Vagina (tissue), 2 donors: ENCODE results near the gene IKZF3. TPM values are rescaled to one million over a fixed set of nuclear protein-coding genes. Genes with fewer than 3 reads are reported as not detected.
A peak's percentile ranks its signal among the peaks of the same experiment; 100 is the strongest.

ENCODE experiments used
- DNase-seq, 2 donors: peaks; one replicate each; pipeline ENCODE4 v3.0.0-alpha.2; 2017; ENCODE audit errors: extremely low spot score in 2 of 2
- H3K27ac ChIP-seq: fragments of 200-600 bp; sonication (generic); one replicate; pipeline ENCODE4 v1.5.1; 2019
- H3K27me3 ChIP-seq: fragments of 200-600 bp; sonication (generic); one replicate; pipeline ENCODE4 v1.5.1; 2019
- H3K36me3 ChIP-seq, 2 donors: fragments of 200-600 bp; sonication (generic); one replicate each; pipeline ENCODE4 v1.5.1; 2017 to 2019
- H3K4me1 ChIP-seq: fragments of 200-600 bp; sonication (generic); one replicate; pipeline ENCODE4 v1.5.1; 2019
- H3K4me3 ChIP-seq, 2 donors: fragments of 200-600 bp; sonication (generic); 1 replicate in 1 of 2; 2 replicates in 1 of 2; pipeline ENCODE4 v1.5.1; 2016 to 2019
- H3K9me3 ChIP-seq: fragments of 200-600 bp; sonication (generic); one replicate; pipeline ENCODE4 v1.5.1; 2019
- POLR2A ChIP-seq, 2 donors: fragments of 450-650 bp; IDR thresholded peaks; one replicate each; pipeline ENCODE4 v1.6.1; 2017; ENCODE audit warnings: antibody characterized with exemption in 2 of 2, mild to moderate bottlenecking in 2 of 2, moderate library complexity in 2 of 2
- POLR2AphosphoS5 ChIP-seq, 2 donors: sonication (generic); formaldehyde crosslinking; IDR thresholded peaks; one replicate each; pipeline ENCODE4 v1.9.0; 2017; ENCODE audit warnings: antibody characterized with exemption in 2 of 2, mild to moderate bottlenecking in 2 of 2, low read depth in 1 of 2; ENCODE audit not compliant: insufficient read depth in 1 of 2
- intact Hi-C: fragments of 100-400 bp; cut with DNase I; formaldehyde crosslinking; loops from one replicate; pipeline ENCODE4 v1.15.1; 2023
- total RNA-seq: library from RNA; depleted of rRNA; stranded (reverse); fragments of >200 nt; gene quantifications from one replicate; pipeline ENCODE4 v1.2.3, GENCODE V29; 2016
- TF ChIP-seq, protein P1 (sequence below), 3 experiments: fragments of 450-650 bp in 2 of 3; fragments of 200-600 bp in 1 of 3; sonication (generic) in 1 of 3; IDR thresholded peaks; one replicate each; pipeline ENCODE4 v1.5.1; 2017 to 2019; ENCODE audit warnings: antibody characterized with exemption in 3 of 3, mild to moderate bottlenecking in 2 of 3, moderate library complexity in 2 of 3

IKZF3 gene
- total RNA-seq, 1 donor from 2014 or later, result 5.9 TPM

DNA sequence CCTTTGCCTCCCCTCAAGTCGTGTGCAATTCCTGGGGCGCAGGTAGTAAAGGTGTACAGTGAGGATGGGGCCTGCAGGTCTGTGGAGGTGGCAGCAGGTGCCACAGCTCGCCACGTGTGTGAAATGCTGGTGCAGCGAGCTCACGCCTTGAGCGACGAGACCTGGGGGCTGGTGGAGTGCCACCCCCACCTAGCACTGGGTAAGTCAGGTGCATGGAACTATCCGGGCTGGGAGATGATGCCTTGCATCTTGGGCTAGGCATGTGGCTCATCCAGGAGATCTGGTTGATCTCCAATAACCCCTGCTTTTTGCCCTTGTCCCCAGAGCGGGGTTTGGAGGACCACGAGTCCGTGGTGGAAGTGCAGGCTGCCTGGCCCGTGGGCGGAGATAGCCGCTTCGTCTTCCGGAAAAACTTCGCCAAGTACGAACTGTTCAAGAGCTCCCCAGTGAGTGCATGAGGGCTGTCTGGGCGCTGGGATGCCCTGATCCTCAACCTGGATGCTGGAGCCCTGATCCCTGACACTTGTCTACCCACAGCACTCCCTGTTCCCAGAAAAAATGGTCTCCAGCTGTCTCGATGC is 121.2 kb downstream of the IKZF3 start:
- TF ChIP-seq POLR2A (IDR thresholded peaks at IDR 0.05) (no peak), POLR2AphosphoS5 (IDR thresholded peaks at IDR 0.05; ENCODE audit: insufficient read depth in 1 of 2, low read depth in 1 of 2) (no peak)
- TF ChIP-seq, protein P1, sequence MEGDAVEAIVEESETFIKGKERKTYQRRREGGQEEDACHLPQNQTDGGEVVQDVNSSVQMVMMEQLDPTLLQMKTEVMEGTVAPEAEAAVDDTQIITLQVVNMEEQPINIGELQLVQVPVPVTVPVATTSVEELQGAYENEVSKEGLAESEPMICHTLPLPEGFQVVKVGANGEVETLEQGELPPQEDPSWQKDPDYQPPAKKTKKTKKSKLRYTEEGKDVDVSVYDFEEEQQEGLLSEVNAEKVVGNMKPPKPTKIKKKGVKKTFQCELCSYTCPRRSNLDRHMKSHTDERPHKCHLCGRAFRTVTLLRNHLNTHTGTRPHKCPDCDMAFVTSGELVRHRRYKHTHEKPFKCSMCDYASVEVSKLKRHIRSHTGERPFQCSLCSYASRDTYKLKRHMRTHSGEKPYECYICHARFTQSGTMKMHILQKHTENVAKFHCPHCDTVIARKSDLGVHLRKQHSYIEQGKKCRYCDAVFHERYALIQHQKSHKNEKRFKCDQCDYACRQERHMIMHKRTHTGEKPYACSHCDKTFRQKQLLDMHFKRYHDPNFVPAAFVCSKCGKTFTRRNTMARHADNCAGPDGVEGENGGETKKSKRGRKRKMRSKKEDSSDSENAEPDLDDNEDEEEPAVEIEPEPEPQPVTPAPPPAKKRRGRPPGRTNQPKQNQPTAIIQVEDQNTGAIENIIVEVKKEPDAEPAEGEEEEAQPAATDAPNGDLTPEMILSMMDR (IDR thresholded peaks at IDR 0.05), result no peak
- intact Hi-C loops, result no loop called here
- H3K4me1 ChIP-seq, result peaks cover 36% of the 10 kb centered on the region
- no peak overlapping the region for H3K4me3 ChIP-seq
- H3K9me3 ChIP-seq, result no peaks in the 10 kb centered on the region
- DNase-seq, result no peak
- no peak overlapping the region for H3K27ac ChIP-seq
- peaks cover 0 to 5% of the 10 kb centered on the region in 2 donors for H3K36me3 ChIP-seq
- no peaks in the 10 kb centered on the region for H3K27me3 ChIP-seq

DNA sequence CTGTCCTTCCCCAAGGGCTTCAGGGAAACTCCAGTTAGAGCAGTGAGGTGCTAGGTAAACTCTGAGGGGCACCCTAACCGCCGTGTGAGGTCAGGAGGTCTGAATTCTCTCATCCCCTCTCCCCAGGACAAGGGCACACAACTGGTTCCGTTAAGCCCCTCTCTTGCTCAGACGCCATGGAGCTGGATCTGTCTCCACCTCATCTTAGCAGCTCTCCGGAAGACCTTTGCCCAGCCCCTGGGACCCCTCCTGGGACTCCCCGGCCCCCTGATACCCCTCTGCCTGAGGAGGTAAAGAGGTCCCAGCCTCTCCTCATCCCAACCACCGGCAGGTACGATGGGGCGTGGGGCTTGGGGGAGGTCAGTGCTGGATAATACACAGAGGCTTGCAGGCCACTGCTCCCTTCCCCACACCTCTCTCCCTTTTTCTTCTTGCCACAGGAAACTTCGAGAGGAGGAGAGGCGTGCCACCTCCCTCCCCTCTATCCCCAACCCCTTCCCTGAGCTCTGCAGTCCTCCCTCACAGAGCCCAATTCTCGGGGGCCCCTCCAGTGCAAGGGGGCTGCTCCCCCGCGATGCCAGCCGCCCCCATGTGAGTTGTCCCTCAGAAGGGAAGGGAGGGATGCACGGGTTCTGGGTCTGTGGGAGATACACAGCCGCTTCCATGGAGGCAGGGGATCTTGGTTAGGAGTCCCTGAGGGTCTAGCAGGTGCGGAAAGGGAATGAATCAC is 121.8 kb downstream of the IKZF3 start:
- Histone ChIP-seq H3K4me3 (no peak overlapping the region), H3K27ac (no peak overlapping the region), H3K36me3 (peaks cover 0 to 5% of the 10 kb centered on the region in 2 donors), H3K27me3 (no peaks in the 10 kb centered on the region), H3K4me1 (peaks cover 41% of the 10 kb centered on the region), H3K9me3 (no peaks in the 10 kb centered on the region)
- TF ChIP-seq POLR2AphosphoS5 (IDR thresholded peaks at IDR 0.05; ENCODE audit: insufficient read depth in 1 of 2, low read depth in 1 of 2) (no peak), POLR2A (IDR thresholded peaks at IDR 0.05) (no peak)
- TF ChIP-seq, protein P1 (IDR thresholded peaks at IDR 0.05), result no peak
- no peak for DNase-seq
- intact Hi-C loops, result no loop called here

DNA sequence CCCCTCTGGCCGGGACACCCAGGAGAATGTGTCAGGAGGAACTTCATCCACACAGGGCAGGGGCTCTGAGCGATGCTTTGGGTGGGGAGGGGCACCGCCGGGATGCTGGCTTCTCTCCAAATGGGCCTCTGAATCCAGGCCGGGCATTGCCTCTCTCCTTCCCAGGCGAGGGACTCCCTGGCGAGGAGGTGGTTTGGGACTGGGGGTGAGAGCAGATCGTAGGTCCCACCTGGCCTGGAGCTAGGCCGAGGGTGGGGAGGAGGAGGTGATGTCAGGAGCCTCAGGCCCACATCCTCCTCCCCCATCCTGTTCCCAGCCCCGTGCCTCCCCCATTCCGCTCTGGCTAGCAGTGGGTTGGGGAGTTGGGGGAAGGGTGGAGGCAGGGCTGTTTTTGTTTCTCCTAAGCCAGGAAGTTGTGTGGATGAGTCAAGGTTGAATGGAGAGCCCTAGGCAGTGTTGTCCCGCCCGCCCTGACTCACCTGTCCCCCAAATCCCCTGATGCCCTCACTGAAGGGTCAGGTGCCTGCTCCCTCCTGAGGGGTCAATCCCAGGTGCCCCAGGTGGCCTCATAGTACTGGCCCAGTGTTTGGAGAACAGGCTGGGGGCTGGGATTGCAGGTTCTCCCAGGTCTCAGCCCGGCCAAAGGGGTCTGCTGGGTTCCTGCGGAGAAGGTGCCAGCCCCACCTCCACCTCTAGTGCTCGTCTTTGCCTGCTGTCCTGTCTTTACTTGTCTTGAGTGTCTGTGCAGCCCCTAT is 123.6 kb downstream of the IKZF3 start:
- H3K27me3 ChIP-seq, result no peaks in the 10 kb centered on the region
- H3K36me3 ChIP-seq, result peaks cover 0 to 5% of the 10 kb centered on the region in 2 donors
- H3K4me3 ChIP-seq, result peak overlapping the region; percentile 29 to 48
- peak overlapping the region; percentile 95 for H3K27ac ChIP-seq
- H3K9me3 ChIP-seq, result no peaks in the 10 kb centered on the region
- peaks cover 47% of the 10 kb centered on the region for H3K4me1 ChIP-seq
- DNase-seq, result no peak
- TF ChIP-seq, protein P1 (IDR thresholded peaks at IDR 0.05), result no peak
- TF ChIP-seq POLR2A (IDR thresholded peaks at IDR 0.05), result no peak
- peak; percentile 61 to 77 for TF ChIP-seq POLR2AphosphoS5 (IDR thresholded peaks at IDR 0.05; ENCODE audit: insufficient read depth in 1 of 2, low read depth in 1 of 2)
- intact Hi-C loops, result no loop called here

DNA sequence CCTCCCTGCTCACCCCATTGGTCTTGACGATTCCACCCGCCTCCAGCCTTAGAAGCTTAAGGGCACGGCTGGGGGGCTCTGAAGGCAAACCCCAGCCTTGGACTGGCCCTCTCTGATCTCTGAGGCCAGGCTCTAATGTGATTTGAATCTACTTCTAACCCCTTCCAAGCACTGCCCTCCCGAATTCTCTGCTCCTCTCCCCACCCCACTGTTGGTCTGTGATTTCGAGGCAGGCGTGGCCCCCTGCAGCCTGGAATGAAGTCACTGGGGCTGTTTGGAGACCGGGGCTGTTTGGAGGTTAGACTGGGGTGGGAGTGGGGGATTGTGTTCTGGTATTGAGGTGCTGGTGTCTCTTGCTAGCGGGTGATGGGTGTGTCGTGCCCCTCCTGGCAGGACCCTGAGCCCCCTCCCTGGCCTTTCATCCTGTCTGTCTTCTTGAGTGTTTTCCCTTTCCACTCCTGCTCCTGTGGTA is 124.2 kb downstream of the IKZF3 start:
- intact Hi-C loops, result no loop called here
- no peak for DNase-seq
- Histone ChIP-seq H3K9me3 (no peaks in the 10 kb centered on the region), H3K4me1 (peaks cover 47% of the 10 kb centered on the region), H3K36me3 (peaks cover 0 to 1% of the 10 kb centered on the region in 2 donors), H3K27ac (peak overlapping the region; percentile 95), H3K4me3 (peak overlapping the region; percentile 29 to 48), H3K27me3 (no peaks in the 10 kb centered on the region)
- no peak for TF ChIP-seq POLR2AphosphoS5 (IDR thresholded peaks at IDR 0.05; ENCODE audit: insufficient read depth in 1 of 2, low read depth in 1 of 2)
- TF ChIP-seq, protein P1 (IDR thresholded peaks at IDR 0.05), result no peak
- TF ChIP-seq POLR2A (IDR thresholded peaks at IDR 0.05), result no peak
